Activated CD8-positive, alpha-beta memory T cell treated with anti-CD3 and anti-CD28 coated beads, Interleukin-2, amount 10 ng/mL, durations not matched to agents 7 days and 5 days (primary cell): ENCODE data around the gene NCOA7. TPM values are rescaled to one million over a fixed set of nuclear protein-coding genes. Genes with fewer than 3 reads are reported as not detected.
"Not testable (repeated sequence)": the region's sequence is repeated elsewhere in the genome, so short reads cannot be mapped to it uniquely, and the experiment has no call there.

Source experiments
- ATAC-seq: fragments of 150-1000 bp; cut with Tn5 transposase; one replicate; pipeline ENCODE4 v1.10.0; 2021; ENCODE audit warnings: moderate library complexity
- CTCF ChIA-PET: fragments of 350-600 bp; sonication (Branson Sonifier 250); formaldehyde crosslinking; loops from one replicate; lab custom pipeline; 2021; ENCODE audit warnings: antibody characterized with exemption; lab: Charles Lee
- DNase-seq: peaks from one replicate; pipeline ENCODE4 v3.0.0-alpha.2; 2020
- H3K27ac Mint-ChIP-seq: one replicate; pipeline ENCODE4 v1.8.0; 2021; ENCODE audit warnings: mild to moderate bottlenecking, mixed read lengths
- H3K27me3 Mint-ChIP-seq: one replicate; pipeline ENCODE4 v1.8.0; 2021; ENCODE audit warnings: mixed read lengths
- H3K36me3 Mint-ChIP-seq: one replicate; pipeline ENCODE4 v1.8.0; 2021; ENCODE audit warnings: mild to moderate bottlenecking, mixed read lengths
- H3K4me1 Mint-ChIP-seq: one replicate; pipeline ENCODE4 v1.8.0; 2021; ENCODE audit warnings: mixed read lengths
- H3K4me3 Mint-ChIP-seq: one replicate; pipeline ENCODE4 v1.8.0; 2021; ENCODE audit warnings: mild to moderate bottlenecking, moderate library complexity, mixed read lengths
- H3K9me3 Mint-ChIP-seq: one replicate; pipeline ENCODE4 v1.8.0; 2022; ENCODE audit warnings: low read depth, mixed read lengths
- total RNA-seq, 2 experiments: library from RNA; stranded (reverse); gene quantifications; one replicate each; pipeline ENCODE4 v1.2.3, GENCODE V29; 2021

NCOA7 gene
- total RNA-seq, 2 experiments from 2014 or later: 45.3 to 46.9 TPM

GRCh38 chr6:125764121-125764671 is 26.6 kb upstream of the NCOA7 start:
- Mint-ChIP-seq H3K27me3 (peaks cover 53% of the 10 kb centered on the region), H3K9me3 (no peaks in the 10 kb centered on the region), H3K4me1 (no peaks in the 10 kb centered on the region), H3K36me3 (no peaks in the 10 kb centered on the region), H3K4me3 (no peak overlapping the region), H3K27ac (no peak overlapping the region)
- no peak for ATAC-seq
- CTCF ChIA-PET: interaction anchor here (1.3 to 2.7 kb wide), 4 partner anchors 12 to 454 kb away, joined by 3 to 12 read pairs (median 4); no protein-coding TSS in a partner anchor
- DNase-seq: no peak

GRCh38 chr6:125765944-125766343 is 24.8 kb upstream of the NCOA7 start:
- DNase-seq (no peak), ATAC-seq (no peak)
- Mint-ChIP-seq H3K4me3 (no peak overlapping the region), H3K27me3 (peaks cover 41% of the 10 kb centered on the region), H3K4me1 (peaks cover 2% of the 10 kb centered on the region), H3K27ac (no peak overlapping the region), H3K36me3 (no peaks in the 10 kb centered on the region), H3K9me3 (no peaks in the 10 kb centered on the region)
- CTCF ChIA-PET: interaction anchor here (1.0 to 3.3 kb wide), 4 partner anchors 12 to 455 kb away, joined by 3 to 13 read pairs (median 4); no protein-coding TSS in a partner anchor

- H3K36me3 Mint-ChIP-seq: no peaks in the 10 kb centered on the region
- ATAC-seq: no peak
- peaks cover 2% of the 10 kb centered on the region for H3K4me1 Mint-ChIP-seq
- no peaks in the 10 kb centered on the region for H3K9me3 Mint-ChIP-seq
- peaks cover 37% of the 10 kb centered on the region for H3K27me3 Mint-ChIP-seq
- no peak overlapping the region for H3K4me3 Mint-ChIP-seq
- CTCF ChIA-PET: interaction anchor here (1.0 to 3.3 kb wide), 4 partner anchors 13 to 456 kb away, joined by 3 to 13 read pairs (median 4); no protein-coding TSS in a partner anchor
- no peak for DNase-seq
- H3K27ac Mint-ChIP-seq: no peak overlapping the region
Observed at GRCh38 chr6:125766641-125767040, 24.1 kb upstream of the NCOA7 start.

- DNase-seq (no peak), ATAC-seq (no peak)
- no peaks in the 10 kb centered on the region for H3K36me3 Mint-ChIP-seq
- H3K9me3 Mint-ChIP-seq: no peaks in the 10 kb centered on the region
- no peak overlapping the region for H3K4me3 Mint-ChIP-seq
- H3K4me1 Mint-ChIP-seq: peaks cover 4% of the 10 kb centered on the region
- CTCF ChIA-PET: interaction anchor here (0.9 to 3.3 kb wide), 3 partner anchors 10 to 459 kb away, joined by 3 to 13 read pairs (median 3); no protein-coding TSS in a partner anchor
- H3K27ac Mint-ChIP-seq: no peak overlapping the region
- H3K27me3 Mint-ChIP-seq: peaks cover 33% of the 10 kb centered on the region
Observed at GRCh38 chr6:125769147-125769783, 21.5 kb upstream of the NCOA7 start.

- no peak overlapping the region for H3K4me3 Mint-ChIP-seq
- peaks cover 35% of the 10 kb centered on the region for H3K27me3 Mint-ChIP-seq
- no peak overlapping the region for H3K27ac Mint-ChIP-seq
- H3K4me1 Mint-ChIP-seq: peaks cover 4% of the 10 kb centered on the region
- CTCF ChIA-PET: interaction anchor here (1.1 kb wide), 1 partner anchor 194 kb away, joined by 3 read pairs; no protein-coding TSS in a partner anchor
- DNase-seq: no peak
- ATAC-seq: no peak
- H3K9me3 Mint-ChIP-seq: no peaks in the 10 kb centered on the region
- no peaks in the 10 kb centered on the region for H3K36me3 Mint-ChIP-seq
Observed at GRCh38 chr6:125773387-125774341, 17.1 kb upstream of the NCOA7 start.

- ATAC-seq, CTCF ChIA-PET: not testable (repeated sequence)
Observed at GRCh38 chr6:125776107-125776826, 14.5 kb upstream of the NCOA7 start.

GRCh38 chr6:125779924-125780539 is 10.7 kb upstream of the NCOA7 start:
- Mint-ChIP-seq H3K36me3 (peaks cover 4% of the 10 kb centered on the region), H3K27ac (no peak overlapping the region), H3K4me1 (peaks cover 17% of the 10 kb centered on the region), H3K4me3 (no peak overlapping the region), H3K9me3 (no peaks in the 10 kb centered on the region), H3K27me3 (peaks cover 20% of the 10 kb centered on the region)
- ATAC-seq: peak; percentile 81
- peak; percentile 87 for DNase-seq
- CTCF ChIA-PET: interaction anchor here (0.8 to 3.1 kb wide), 7 partner anchors 11 to 515 kb away, joined by 4 to 87 read pairs (median 5); partner anchors contain the start of genes HINT3, NCOA7 and TRMT11

More at GRCh38 chr6:125776107-125776826, 14.5 kb upstream of the NCOA7 start:
- H3K36me3 Mint-ChIP-seq, DNase-seq, H3K27ac Mint-ChIP-seq, H3K4me3 Mint-ChIP-seq, H3K4me1 Mint-ChIP-seq, H3K9me3 Mint-ChIP-seq: not testable (repeated sequence)
- H3K27me3 Mint-ChIP-seq: peaks cover 36% of the 10 kb centered on the region

GRCh38 chr6:125780540-125781313 is 10.0 kb upstream of the NCOA7 start:
- Mint-ChIP-seq H3K4me1 (peaks cover 17% of the 10 kb centered on the region), H3K36me3 (peaks cover 5% of the 10 kb centered on the region), H3K27me3 (peaks cover 14% of the 10 kb centered on the region), H3K27ac (no peak overlapping the region), H3K4me3 (no peak overlapping the region), H3K9me3 (no peaks in the 10 kb centered on the region)
- CTCF ChIA-PET: interaction anchor here (0.7 to 3.1 kb wide), 14 partner anchors 10 to 516 kb away, joined by 3 to 87 read pairs (median 4); partner anchors contain the start of genes HINT3, NCOA7 and TRMT11
- peak; percentile 72 for DNase-seq
- peak; percentile 83 for ATAC-seq

GRCh38 chr6:125781314-125781868 is 9.4 kb upstream of the NCOA7 start:
- no peak overlapping the region for H3K4me3 Mint-ChIP-seq
- peak; percentile 80 for DNase-seq
- peaks cover 9% of the 10 kb centered on the region for H3K36me3 Mint-ChIP-seq
- H3K9me3 Mint-ChIP-seq: no peaks in the 10 kb centered on the region
- peaks cover 12% of the 10 kb centered on the region for H3K27me3 Mint-ChIP-seq
- CTCF ChIA-PET: interaction anchor here (0.7 to 3.1 kb wide), 15 partner anchors 10 to 516 kb away, joined by 3 to 87 read pairs (median 4); partner anchors contain the start of genes HINT3, NCOA7 and TRMT11
- H3K27ac Mint-ChIP-seq: no peak overlapping the region
- H3K4me1 Mint-ChIP-seq: peaks cover 17% of the 10 kb centered on the region
- peak; percentile 67 for ATAC-seq

- Mint-ChIP-seq H3K9me3 (no peaks in the 10 kb centered on the region), H3K4me1 (peaks cover 30% of the 10 kb centered on the region), H3K36me3 (peaks cover 14% of the 10 kb centered on the region), H3K27me3 (no peaks in the 10 kb centered on the region), H3K4me3 (no peak overlapping the region), H3K27ac (no peak overlapping the region)
- CTCF ChIA-PET: interaction anchor here (1.2 to 3.5 kb wide), 3 partner anchors 12 to 173 kb away, joined by 3 to 16 read pairs (median 8); partner anchors contain the start of gene HINT3
- DNase-seq: no peak
- no peak for ATAC-seq
Observed at GRCh38 chr6:125784365-125784764, 6.4 kb upstream of the NCOA7 start.

- peaks cover 14% of the 10 kb centered on the region for H3K36me3 Mint-ChIP-seq
- no peak overlapping the region for H3K4me3 Mint-ChIP-seq
- ATAC-seq (no peak), DNase-seq (no peak)
- CTCF ChIA-PET: interaction anchor here (4.5 to 8.8 kb wide), 3 partner anchors 165 to 185 kb away, joined by 42 to 135 read pairs (median 43); partner anchors contain the start of gene HINT3
- H3K4me1 Mint-ChIP-seq: peaks cover 44% of the 10 kb centered on the region
- H3K9me3 Mint-ChIP-seq: no peaks in the 10 kb centered on the region
- no peaks in the 10 kb centered on the region for H3K27me3 Mint-ChIP-seq
- peak overlapping the region; percentile 26 for H3K27ac Mint-ChIP-seq
Observed at GRCh38 chr6:125787791-125788190, 3.0 kb upstream of the NCOA7 start.
